Measurements from ENCODE around the gene MOB3A.

MOB3A gene

DNA sequence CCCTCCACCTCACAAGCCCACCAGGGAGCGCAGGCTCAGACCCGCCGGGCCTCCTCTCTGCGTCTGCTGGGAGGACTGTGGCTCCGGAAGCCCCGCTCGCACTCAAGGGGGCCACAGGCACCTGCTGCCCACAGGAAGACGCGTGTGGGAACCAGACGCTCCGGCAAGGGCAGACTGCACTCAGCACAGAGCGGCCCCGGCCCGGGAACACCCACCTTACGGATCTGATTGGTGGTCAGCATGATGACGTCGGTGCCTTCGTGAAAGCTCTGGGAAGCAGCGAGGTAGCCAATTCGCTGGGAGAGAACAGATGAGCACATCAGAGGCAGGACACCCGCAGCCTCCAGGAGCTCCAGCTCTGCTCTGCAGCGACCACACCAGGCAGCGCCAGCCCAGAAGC lies 40.7 kb upstream of the MOB3A start:
- Histone ChIP-seq H3K36me3 (ENCODE audit: control insufficient read depth in 2 of 2, insufficient read depth in 1 of 2, low read length in 2 of 2) (peaks cover 22 to 75% of the 10 kb centered on the region in 2 experiments; a peak in 2 of 3 replicates), H3K4me1 (ENCODE audit: control insufficient read depth, insufficient read depth, low read length) (no peaks in the 10 kb centered on the region), H3K4me3 (ENCODE audit: low read depth, low read length) (no peak overlapping the region), H3K9me3 (ENCODE audit: control insufficient read depth, insufficient read depth, low read depth, low read length) (no peaks in the 10 kb centered on the region), H3K27ac (ENCODE audit: extremely low read depth, low read depth, low read length) (no peak overlapping the region)
- POLR2A ChIA-PET: no interaction called here
- no peak for TF ChIP-seq ZNF791 (tag by site-specific recombination; IDR thresholded peaks at IDR 0.05)
- TF ChIP-seq, protein P1, sequence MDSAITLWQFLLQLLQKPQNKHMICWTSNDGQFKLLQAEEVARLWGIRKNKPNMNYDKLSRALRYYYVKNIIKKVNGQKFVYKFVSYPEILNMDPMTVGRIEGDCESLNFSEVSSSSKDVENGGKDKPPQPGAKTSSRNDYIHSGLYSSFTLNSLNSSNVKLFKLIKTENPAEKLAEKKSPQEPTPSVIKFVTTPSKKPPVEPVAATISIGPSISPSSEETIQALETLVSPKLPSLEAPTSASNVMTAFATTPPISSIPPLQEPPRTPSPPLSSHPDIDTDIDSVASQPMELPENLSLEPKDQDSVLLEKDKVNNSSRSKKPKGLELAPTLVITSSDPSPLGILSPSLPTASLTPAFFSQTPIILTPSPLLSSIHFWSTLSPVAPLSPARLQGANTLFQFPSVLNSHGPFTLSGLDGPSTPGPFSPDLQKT (IDR thresholded peaks at IDR 0.05; ENCODE audit: borderline replicate concordance, low read depth, low read length): no peak
- CTCF ChIA-PET: no interaction called here

DNA sequence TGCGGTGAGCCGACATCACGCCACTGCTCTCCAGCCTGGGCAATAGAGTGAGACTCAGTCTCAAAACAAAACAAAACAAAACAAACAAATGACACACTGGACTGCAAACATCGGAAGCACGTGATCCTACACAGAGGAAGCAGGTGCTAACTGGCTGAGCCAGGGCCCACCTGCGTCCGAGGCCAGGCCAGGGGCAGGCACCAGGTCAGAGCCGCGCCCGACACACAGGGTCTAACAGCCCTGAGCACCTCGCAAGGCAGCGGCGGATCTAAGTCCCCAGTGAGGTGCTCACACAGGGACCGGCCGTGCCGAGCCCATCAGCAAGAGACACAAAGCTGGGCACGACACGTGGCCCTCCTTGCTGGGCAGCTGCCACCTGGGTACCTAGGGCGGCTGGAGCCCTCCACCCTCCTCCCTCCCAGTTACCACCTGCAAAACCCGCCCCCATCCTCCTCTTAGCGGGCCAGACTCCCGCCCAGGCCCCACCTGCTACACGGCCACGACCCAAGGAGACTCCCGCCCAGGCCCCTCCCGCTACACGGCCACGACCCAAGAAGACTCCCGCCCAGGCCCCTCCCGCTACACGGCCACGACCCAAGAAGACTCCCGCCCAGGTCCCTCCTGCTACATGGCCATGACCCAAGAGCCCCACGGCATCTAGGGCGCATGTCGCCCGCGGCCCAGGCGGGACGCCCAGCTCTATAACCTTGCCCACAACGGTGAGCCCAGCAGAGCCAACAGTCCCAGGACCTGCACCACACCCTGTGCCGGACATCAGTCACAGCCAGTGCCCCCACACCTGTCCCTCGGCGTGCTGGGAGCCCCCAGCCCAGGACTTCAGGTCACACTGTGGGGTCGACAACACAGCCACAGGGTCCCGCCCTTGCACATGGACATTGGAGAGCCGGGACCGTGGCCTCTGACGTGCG lies 39.6 kb upstream of the MOB3A start:
- Histone ChIP-seq H3K4me1 (ENCODE audit: control insufficient read depth, insufficient read depth, low read length) (no peaks in the 10 kb centered on the region), H3K36me3 (ENCODE audit: control insufficient read depth in 2 of 2, insufficient read depth in 1 of 2, low read length in 2 of 2) (peaks cover 21 to 80% of the 10 kb centered on the region in 2 experiments; a peak in 2 of 3 replicates), H3K9me3 (ENCODE audit: control insufficient read depth, insufficient read depth, low read depth, low read length) (no peaks in the 10 kb centered on the region), H3K4me3 (ENCODE audit: low read depth, low read length) (no peak overlapping the region), H3K27ac (ENCODE audit: extremely low read depth, low read depth, low read length) (no peak overlapping the region)
- TF ChIP-seq ZNF530 (tag by site-specific recombination; IDR thresholded peaks at IDR 0.05; ENCODE audit: low read depth) (no peak), ZNF324 (tag by site-specific recombination; IDR thresholded peaks at IDR 0.05) (no peak), KLF1 (tag by site-specific recombination; IDR thresholded peaks at IDR 0.05) (peak; percentile 97), ZNF157 (tag by site-specific recombination; IDR thresholded peaks at IDR 0.05) (no peak), EGR2 (tag by site-specific recombination; IDR thresholded peaks at IDR 0.05; ENCODE audit: low read depth) (peak; percentile 9; the same call in 1 of the 2 replicates), ZNF548 (tag by site-specific recombination; IDR thresholded peaks at IDR 0.05) (no peak), ZEB2 (tag by site-specific recombination; IDR thresholded peaks at IDR 0.05) (no peak), ZNF571 (tag by site-specific recombination; IDR thresholded peaks at IDR 0.05) (no peak), KLF8 (tag by site-specific recombination; IDR thresholded peaks at IDR 0.05) (0 out of 2 replicates have a peak, but pooled peaks have one; percentile 16), ZNF747 (tag by site-specific recombination; IDR thresholded peaks at IDR 0.05) (no peak)
- TF ChIP-seq, protein P2, sequence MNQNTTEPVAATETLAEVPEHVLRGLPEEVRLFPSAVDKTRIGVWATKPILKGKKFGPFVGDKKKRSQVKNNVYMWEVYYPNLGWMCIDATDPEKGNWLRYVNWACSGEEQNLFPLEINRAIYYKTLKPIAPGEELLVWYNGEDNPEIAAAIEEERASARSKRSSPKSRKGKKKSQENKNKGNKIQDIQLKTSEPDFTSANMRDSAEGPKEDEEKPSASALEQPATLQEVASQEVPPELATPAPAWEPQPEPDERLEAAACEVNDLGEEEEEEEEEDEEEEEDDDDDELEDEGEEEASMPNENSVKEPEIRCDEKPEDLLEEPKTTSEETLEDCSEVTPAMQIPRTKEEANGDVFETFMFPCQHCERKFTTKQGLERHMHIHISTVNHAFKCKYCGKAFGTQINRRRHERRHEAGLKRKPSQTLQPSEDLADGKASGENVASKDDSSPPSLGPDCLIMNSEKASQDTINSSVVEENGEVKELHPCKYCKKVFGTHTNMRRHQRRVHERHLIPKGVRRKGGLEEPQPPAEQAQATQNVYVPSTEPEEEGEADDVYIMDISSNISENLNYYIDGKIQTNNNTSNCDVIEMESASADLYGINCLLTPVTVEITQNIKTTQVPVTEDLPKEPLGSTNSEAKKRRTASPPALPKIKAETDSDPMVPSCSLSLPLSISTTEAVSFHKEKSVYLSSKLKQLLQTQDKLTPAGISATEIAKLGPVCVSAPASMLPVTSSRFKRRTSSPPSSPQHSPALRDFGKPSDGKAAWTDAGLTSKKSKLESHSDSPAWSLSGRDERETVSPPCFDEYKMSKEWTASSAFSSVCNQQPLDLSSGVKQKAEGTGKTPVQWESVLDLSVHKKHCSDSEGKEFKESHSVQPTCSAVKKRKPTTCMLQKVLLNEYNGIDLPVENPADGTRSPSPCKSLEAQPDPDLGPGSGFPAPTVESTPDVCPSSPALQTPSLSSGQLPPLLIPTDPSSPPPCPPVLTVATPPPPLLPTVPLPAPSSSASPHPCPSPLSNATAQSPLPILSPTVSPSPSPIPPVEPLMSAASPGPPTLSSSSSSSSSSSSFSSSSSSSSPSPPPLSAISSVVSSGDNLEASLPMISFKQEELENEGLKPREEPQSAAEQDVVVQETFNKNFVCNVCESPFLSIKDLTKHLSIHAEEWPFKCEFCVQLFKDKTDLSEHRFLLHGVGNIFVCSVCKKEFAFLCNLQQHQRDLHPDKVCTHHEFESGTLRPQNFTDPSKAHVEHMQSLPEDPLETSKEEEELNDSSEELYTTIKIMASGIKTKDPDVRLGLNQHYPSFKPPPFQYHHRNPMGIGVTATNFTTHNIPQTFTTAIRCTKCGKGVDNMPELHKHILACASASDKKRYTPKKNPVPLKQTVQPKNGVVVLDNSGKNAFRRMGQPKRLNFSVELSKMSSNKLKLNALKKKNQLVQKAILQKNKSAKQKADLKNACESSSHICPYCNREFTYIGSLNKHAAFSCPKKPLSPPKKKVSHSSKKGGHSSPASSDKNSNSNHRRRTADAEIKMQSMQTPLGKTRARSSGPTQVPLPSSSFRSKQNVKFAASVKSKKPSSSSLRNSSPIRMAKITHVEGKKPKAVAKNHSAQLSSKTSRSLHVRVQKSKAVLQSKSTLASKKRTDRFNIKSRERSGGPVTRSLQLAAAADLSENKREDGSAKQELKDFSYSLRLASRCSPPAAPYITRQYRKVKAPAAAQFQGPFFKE (tag by site-specific recombination; IDR thresholded peaks at IDR 0.05; ENCODE audit: borderline replicate concordance): no peak
- TF ChIP-seq, protein P3, sequence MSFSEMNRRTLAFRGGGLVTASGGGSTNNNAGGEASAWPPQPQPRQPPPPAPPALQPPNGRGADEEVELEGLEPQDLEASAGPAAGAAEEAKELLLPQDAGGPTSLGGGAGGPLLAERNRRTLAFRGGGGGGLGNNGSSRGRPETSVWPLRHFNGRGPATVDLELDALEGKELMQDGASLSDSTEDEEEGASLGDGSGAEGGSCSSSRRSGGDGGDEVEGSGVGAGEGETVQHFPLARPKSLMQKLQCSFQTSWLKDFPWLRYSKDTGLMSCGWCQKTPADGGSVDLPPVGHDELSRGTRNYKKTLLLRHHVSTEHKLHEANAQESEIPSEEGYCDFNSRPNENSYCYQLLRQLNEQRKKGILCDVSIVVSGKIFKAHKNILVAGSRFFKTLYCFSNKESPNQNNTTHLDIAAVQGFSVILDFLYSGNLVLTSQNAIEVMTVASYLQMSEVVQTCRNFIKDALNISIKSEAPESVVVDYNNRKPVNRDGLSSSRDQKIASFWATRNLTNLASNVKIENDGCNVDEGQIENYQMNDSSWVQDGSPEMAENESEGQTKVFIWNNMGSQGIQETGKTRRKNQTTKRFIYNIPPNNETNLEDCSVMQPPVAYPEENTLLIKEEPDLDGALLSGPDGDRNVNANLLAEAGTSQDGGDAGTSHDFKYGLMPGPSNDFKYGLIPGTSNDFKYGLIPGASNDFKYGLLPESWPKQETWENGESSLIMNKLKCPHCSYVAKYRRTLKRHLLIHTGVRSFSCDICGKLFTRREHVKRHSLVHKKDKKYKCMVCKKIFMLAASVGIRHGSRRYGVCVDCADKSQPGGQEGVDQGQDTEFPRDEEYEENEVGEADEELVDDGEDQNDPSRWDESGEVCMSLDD (tag by site-specific recombination; IDR thresholded peaks at IDR 0.05): no peak
- TF ChIP-seq, protein P4, sequence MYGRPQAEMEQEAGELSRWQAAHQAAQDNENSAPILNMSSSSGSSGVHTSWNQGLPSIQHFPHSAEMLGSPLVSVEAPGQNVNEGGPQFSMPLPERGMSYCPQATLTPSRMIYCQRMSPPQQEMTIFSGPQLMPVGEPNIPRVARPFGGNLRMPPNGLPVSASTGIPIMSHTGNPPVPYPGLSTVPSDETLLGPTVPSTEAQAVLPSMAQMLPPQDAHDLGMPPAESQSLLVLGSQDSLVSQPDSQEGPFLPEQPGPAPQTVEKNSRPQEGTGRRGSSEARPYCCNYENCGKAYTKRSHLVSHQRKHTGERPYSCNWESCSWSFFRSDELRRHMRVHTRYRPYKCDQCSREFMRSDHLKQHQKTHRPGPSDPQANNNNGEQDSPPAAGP (tag by site-specific recombination; IDR thresholded peaks at IDR 0.05): peak; percentile 55; the same call in 1 of the 2 replicates
- ChIA-PET POLR2A (no interaction called here), CTCF (no interaction called here)

All from HEK293 (cell line).